Stimulated activated CD4-positive, alpha-beta T cell treated with anti-CD3 and anti-CD28 coated beads, TNF-alpha, amount 100 ng/mL, for 4 hours (primary cell): ENCODE results near the gene CETN2.
A peak's percentile ranks its signal among the peaks of the same experiment; 100 is the strongest.
"Not testable (repeated sequence)": the region's sequence is repeated elsewhere in the genome, so short reads cannot be mapped to it uniquely, and the experiment has no call there.

Source experiments
- DNase-seq, 3 experiments: peaks; one replicate each; pipeline ENCODE4 v3.0.0-alpha.2; 2020; ENCODE audit warnings: low read depth in 3 of 3

Gene CETN2

GRCh38 chrX:152830312-152831305 is at the start of gene CETN2, which contains the start of gene NSDHL:
Gene CETN2 (minus strand): TSS chrX:152830757. CDS start chrX:152830710, 47 bp downstream.
Gene NSDHL (plus strand): TSS chrX:152831063. CDS start chrX:152846325, 15,262 bp downstream.
- peak; percentile 76 to 89 (median 87) for DNase-seq

GRCh38 chrX:152878976-152879755 is 48.6 kb upstream of the CETN2 start:
- DNase-seq = no peak

- no peak for DNase-seq
Observed at GRCh38 chrX:152876931-152877840, 46.6 kb upstream of the CETN2 start.

GRCh38 chrX:152873361-152873760 is 42.8 kb upstream of the CETN2 start:
- no peak for DNase-seq

- no peak for DNase-seq
Observed at GRCh38 chrX:152872522-152872921, 42.0 kb upstream of the CETN2 start.

- no peak for DNase-seq
Observed at GRCh38 chrX:152871260-152871659, 40.7 kb upstream of the CETN2 start.

- no peak for DNase-seq
Observed at GRCh38 chrX:152869972-152870371, 39.4 kb upstream of the CETN2 start.

- DNase-seq = no peak
Observed at GRCh38 chrX:152866386-152866785, 35.8 kb upstream of the CETN2 start.

- DNase-seq = no peak
Observed at GRCh38 chrX:152865232-152865920, 34.8 kb upstream of the CETN2 start.

- DNase-seq = no peak
Observed at GRCh38 chrX:152861826-152862225, 31.3 kb upstream of the CETN2 start.

- DNase-seq = no peak
Observed at GRCh38 chrX:152861116-152861515, 30.6 kb upstream of the CETN2 start.

- DNase-seq = no peak
Observed at GRCh38 chrX:152853986-152854385, 23.4 kb upstream of the CETN2 start.

- DNase-seq = no peak
Observed at GRCh38 chrX:152850465-152850864, 19.9 kb upstream of the CETN2 start.

- no peak for DNase-seq
Observed at GRCh38 chrX:152847281-152847680, 16.7 kb upstream of the CETN2 start.

- DNase-seq = no peak
Observed at GRCh38 chrX:152845618-152846240, 15.2 kb upstream of the CETN2 start.

- DNase-seq = no peak
Observed at GRCh38 chrX:152844256-152844655, 13.7 kb upstream of the CETN2 start.

GRCh38 chrX:152843852-152844251 is 13.3 kb upstream of the CETN2 start:
- no peak for DNase-seq

- DNase-seq = no peak
Observed at GRCh38 chrX:152842772-152843338, 12.3 kb upstream of the CETN2 start.

- not testable (repeated sequence) for DNase-seq
Observed at GRCh38 chrX:152835470-152835869, 4.9 kb upstream of the CETN2 start.

- DNase-seq = no peak
Observed at GRCh38 chrX:152833378-152833777, 2.8 kb upstream of the CETN2 start.
